Mesenchymal stem cell (in vitro differentiated cells and primary cell): Measurements from ENCODE around the gene PDZD2.
A peak's percentile ranks its signal among the peaks of the same experiment; 100 is the strongest.

Experiments
- DNase-seq: peaks from one replicate; pipeline ENCODE4 v3.0.0-alpha.2; 2013
- H2AFZ ChIP-seq: one replicate; pipeline ENCODE4 v1.6.1; 2013; ENCODE audit warnings: low read depth, mild to moderate bottlenecking, control low read depth, inconsistent platforms, low read length, moderate library complexity
- H2AK5ac ChIP-seq: 2 replicates; pipeline ENCODE4 v1.6.1; 2013; ENCODE audit warnings: low read length, moderate library complexity, mild to moderate bottlenecking, inconsistent platforms; ENCODE audit not compliant: severe bottlenecking
- H2BK120ac ChIP-seq: one replicate; pipeline ENCODE4 v1.6.1; 2013; ENCODE audit warnings: low read depth, mild to moderate bottlenecking, inconsistent platforms, low read length, moderate library complexity
- H2BK12ac ChIP-seq, 2 experiments: one replicate each; pipeline ENCODE4 v1.6.1; 2013; ENCODE audit warnings: inconsistent platforms in 2 of 2, low read length in 2 of 2, mild to moderate bottlenecking in 2 of 2, moderate library complexity in 2 of 2, control low read depth in 1 of 2
- H2BK15ac ChIP-seq: one replicate; pipeline ENCODE4 v1.6.1; 2013; ENCODE audit warnings: mild to moderate bottlenecking, low read depth, inconsistent platforms; ENCODE audit not compliant: poor library complexity, severe bottlenecking
- H2BK5ac ChIP-seq: 2 replicates; pipeline ENCODE4 v1.6.1; 2013; ENCODE audit warnings: low read depth, mild to moderate bottlenecking, low read length, control low read depth, inconsistent platforms; ENCODE audit not compliant: poor library complexity, severe bottlenecking
- H3K14ac ChIP-seq, 2 experiments: one replicate each; pipeline ENCODE4 v1.6.1; 2013; ENCODE audit warnings: inconsistent platforms in 2 of 2, low read length in 2 of 2, control low read depth in 1 of 2, mild to moderate bottlenecking in 1 of 2, moderate library complexity in 1 of 2
- H3K18ac ChIP-seq, 2 experiments: one replicate each; pipeline ENCODE4 v1.6.1; 2013; ENCODE audit warnings: inconsistent platforms in 2 of 2, low read length in 2 of 2, control low read depth in 1 of 2, low read depth in 1 of 2, mild to moderate bottlenecking in 1 of 2
- H3K23ac ChIP-seq, 2 experiments: one replicate each; pipeline ENCODE4 v1.6.1; 2013; ENCODE audit warnings: inconsistent platforms in 2 of 2, low read length in 2 of 2, mild to moderate bottlenecking in 2 of 2, moderate library complexity in 2 of 2, control low read depth in 1 of 2
- H3K27ac ChIP-seq: 2 replicates; pipeline ENCODE4 v1.5.1; 2013; ENCODE audit warnings: mild to moderate bottlenecking, moderate library complexity, low read length, control low read depth, inconsistent platforms; ENCODE audit not compliant: poor library complexity, severe bottlenecking
- H3K27me3 ChIP-seq, 2 experiments: 2 replicates each; pipeline versions ENCODE4 v1.6.1 to v1.7.0; 2013; ENCODE audit warnings: low read length in 2 of 2, mild to moderate bottlenecking in 2 of 2, moderate library complexity in 2 of 2, control low read depth in 1 of 2, inconsistent platforms in 1 of 2; ENCODE audit not compliant: control insufficient read depth in 1 of 2, insufficient read depth in 1 of 2
- H3K36me3 ChIP-seq, 2 experiments: 2 replicates each; pipeline versions ENCODE4 v1.6.1 to v1.7.0; 2013; ENCODE audit warnings: low read length in 2 of 2, control low read depth in 1 of 2, inconsistent platforms in 1 of 2, low read depth in 1 of 2, mild to moderate bottlenecking in 1 of 2; ENCODE audit not compliant: insufficient read depth in 2 of 2, control insufficient read depth in 1 of 2
- H3K4ac ChIP-seq, 2 experiments: one replicate each; pipeline ENCODE4 v1.6.1; 2013; ENCODE audit warnings: inconsistent platforms in 2 of 2, low read length in 2 of 2, mild to moderate bottlenecking in 2 of 2, moderate library complexity in 2 of 2, control low read depth in 1 of 2, low read depth in 1 of 2
- H3K4me1 ChIP-seq: 2 replicates; pipeline ENCODE4 v1.6.1; 2013; ENCODE audit warnings: low read depth, low read length, control low read depth; ENCODE audit not compliant: control insufficient read depth, insufficient read depth
- H3K4me2 ChIP-seq: 2 replicates; pipeline ENCODE4 v1.6.1; 2013; ENCODE audit warnings: low read length, mild to moderate bottlenecking, inconsistent platforms; ENCODE audit not compliant: poor library complexity, severe bottlenecking
- H3K4me3 ChIP-seq, 2 experiments: 2 replicates each; pipeline versions ENCODE4 v1.5.1 to v1.7.0; 2013; ENCODE audit warnings: low read length in 2 of 2, mild to moderate bottlenecking in 2 of 2, control low read depth in 1 of 2, low read depth in 1 of 2; ENCODE audit not compliant: insufficient read depth in 1 of 2
- H3K79me1 ChIP-seq: replicated peaks from 2 replicates; pipeline ENCODE4 v1.6.1; 2013; ENCODE audit warnings: mild to moderate bottlenecking, control low read depth, low read length, inconsistent platforms; ENCODE audit not compliant: poor library complexity, severe bottlenecking
- H3K9ac ChIP-seq: 2 replicates; pipeline ENCODE4 v1.7.0; 2013; ENCODE audit warnings: mild to moderate bottlenecking, low read length, moderate library complexity
- H3K9me3 ChIP-seq: 2 replicates; pipeline ENCODE4 v1.7.0; 2013; ENCODE audit warnings: mild to moderate bottlenecking, low read length; ENCODE audit not compliant: control insufficient read depth
- H4K8ac ChIP-seq: one replicate; pipeline ENCODE4 v1.6.1; 2013; ENCODE audit warnings: inconsistent platforms, mild to moderate bottlenecking, low read length, moderate library complexity
- H4K91ac ChIP-seq: one replicate; pipeline ENCODE4 v1.6.1; 2013; ENCODE audit warnings: mild to moderate bottlenecking, low read length, inconsistent platforms
- whole genome bisulfite sequencing: methylation state at CpG from one replicate; pipeline ENCODE4 v1.1.7; 2013; ENCODE audit warnings: mixed read lengths; 5-methylcytosine and 5-hydroxymethylcytosine counted together

The PDZD2 gene

GRCh38 chr5:31800351-31800750 lies 161.4 kb downstream of the PDZD2 start:
- H3K18ac ChIP-seq, result no peak overlapping the region
- 100% methylated on average over 1 of the region's 1 CpG for WGBS
- H4K8ac ChIP-seq, result no peak overlapping the region
- no peak overlapping the region for H3K27ac ChIP-seq
- H3K27me3 ChIP-seq, result peaks cover 38 to 59% of the 10 kb centered on the region in 2 experiments
- no peak overlapping the region for H2BK15ac ChIP-seq
- H4K91ac ChIP-seq, result no peak overlapping the region
- no peaks in the 10 kb centered on the region for H3K79me1 ChIP-seq
- H3K23ac ChIP-seq, result no peak overlapping the region
- H2AK5ac ChIP-seq, result no peak overlapping the region
- DNase-seq, result no peak
- no peak overlapping the region for H2BK120ac ChIP-seq
- no peak overlapping the region for H3K9ac ChIP-seq
- no peaks in the 10 kb centered on the region for H3K4me1 ChIP-seq
- H2BK5ac ChIP-seq, result no peak overlapping the region
- no peak overlapping the region for H2AFZ ChIP-seq
- no peaks in the 10 kb centered on the region for H3K9me3 ChIP-seq
- no peak overlapping the region for H3K4me2 ChIP-seq
- H3K4ac ChIP-seq, result no peak overlapping the region
- no peak overlapping the region for H3K14ac ChIP-seq
- H3K36me3 ChIP-seq, result no peaks in the 10 kb centered on the region
- H2BK12ac ChIP-seq, result no peak overlapping the region
- H3K4me3 ChIP-seq, result no peak overlapping the region

- Histone ChIP-seq H4K91ac (no peak overlapping the region), H2BK15ac (peak overlapping the region; percentile 4), H3K27me3 (peaks cover 36 to 41% of the 10 kb centered on the region in 2 experiments), H3K4ac (no peak overlapping the region), H3K4me3 (no peak overlapping the region), H3K4me2 (no peak overlapping the region), H3K9ac (no peak overlapping the region), H3K79me1 (no peaks in the 10 kb centered on the region), H2BK120ac (no peak overlapping the region), H3K9me3 (no peaks in the 10 kb centered on the region), H3K4me1 (peaks cover 3% of the 10 kb centered on the region), H3K18ac (no peak overlapping the region), H2AK5ac (no peak overlapping the region), H3K36me3 (no peaks in the 10 kb centered on the region), H4K8ac (no peak overlapping the region), H3K14ac (no peak overlapping the region), H2AFZ (no peak overlapping the region), H3K27ac (no peak overlapping the region), H3K23ac (no peak overlapping the region), H2BK12ac (no peak overlapping the region), H2BK5ac (no peak overlapping the region)
- 84% methylated on average over 9 of the region's 9 CpGs for WGBS
- no peak for DNase-seq
These were observed 167.0 kb downstream of the PDZD2 start for GRCh38 chr5:31805785-31806400.

GRCh38 chr5:31806561-31806960 lies 167.6 kb downstream of the PDZD2 start:
- H3K9me3 ChIP-seq, result no peaks in the 10 kb centered on the region
- H3K18ac ChIP-seq, result no peak overlapping the region
- peak overlapping the region; percentile 45 for H3K9ac ChIP-seq
- no peak overlapping the region for H3K4ac ChIP-seq
- DNase-seq, result no peak
- no peak overlapping the region for H2AK5ac ChIP-seq
- no peak overlapping the region for H2BK12ac ChIP-seq
- no peak overlapping the region for H2BK120ac ChIP-seq
- H3K4me1 ChIP-seq, result peaks cover 3% of the 10 kb centered on the region
- H2BK5ac ChIP-seq, result no peak overlapping the region
- H3K27me3 ChIP-seq, result peaks cover 29 to 35% of the 10 kb centered on the region in 2 experiments
- no peak overlapping the region for H2AFZ ChIP-seq
- H3K36me3 ChIP-seq, result no peaks in the 10 kb centered on the region
- H3K27ac ChIP-seq, result no peak overlapping the region
- no peak overlapping the region for H3K14ac ChIP-seq
- no peak overlapping the region for H3K4me2 ChIP-seq
- H3K79me1 ChIP-seq, result no peaks in the 10 kb centered on the region
- H3K4me3 ChIP-seq, result peak overlapping the region in 1 of 2 experiments; percentile 46
- WGBS, result 92% methylated on average over 6 of the region's 6 CpGs
- H4K8ac ChIP-seq, result no peak overlapping the region
- H2BK15ac ChIP-seq, result no peak overlapping the region
- no peak overlapping the region for H3K23ac ChIP-seq
- no peak overlapping the region for H4K91ac ChIP-seq

- no peak overlapping the region for H3K18ac ChIP-seq
These were observed 169.0 kb downstream of the PDZD2 start for GRCh38 chr5:31807789-31808540.

More at GRCh38 chr5:31807789-31808540, 169.0 kb downstream of the PDZD2 start:
- no peak overlapping the region for H2BK120ac ChIP-seq
- H4K91ac ChIP-seq, result no peak overlapping the region
- no peak overlapping the region for H2BK15ac ChIP-seq
- H3K27ac ChIP-seq, result no peak overlapping the region
- no peaks in the 10 kb centered on the region for H3K36me3 ChIP-seq
- H2AK5ac ChIP-seq, result no peak overlapping the region
- no peak overlapping the region for H3K4me2 ChIP-seq
- peaks cover 3% of the 10 kb centered on the region for H3K4me1 ChIP-seq
- no peak for DNase-seq
- no peak overlapping the region for H3K23ac ChIP-seq
- no peak overlapping the region for H2BK5ac ChIP-seq
- no peak overlapping the region for H3K4ac ChIP-seq
- no peak overlapping the region for H2BK12ac ChIP-seq
- H3K9ac ChIP-seq, result no peak overlapping the region
- no peaks in the 10 kb centered on the region for H3K9me3 ChIP-seq
- 89% methylated on average over 11 of the region's 11 CpGs for WGBS
- H3K79me1 ChIP-seq, result no peaks in the 10 kb centered on the region
- H4K8ac ChIP-seq, result no peak overlapping the region
- no peak overlapping the region for H3K4me3 ChIP-seq
- no peak overlapping the region for H2AFZ ChIP-seq
- H3K14ac ChIP-seq, result no peak overlapping the region
- H3K27me3 ChIP-seq, result peaks cover 27 to 29% of the 10 kb centered on the region in 2 experiments
